D721Med (cell line): ENCODE data around the gene GALR2.

Source experiments
- DNase-seq: peaks from one replicate; pipeline ENCODE4 v3.0.0; 2011; ENCODE audit warnings: low spot score; ENCODE audit not compliant: insufficient read length
- FAIRE-seq: peaks from 2 replicates; lab custom pipeline; 2011; peaks lifted over from hg19 to GRCh38; lab: Jason Lieb, UNC
- TF ChIP-seq, protein P1 (sequence below): IDR thresholded peaks from 2 replicates; pipeline ENCODE4 v1.5.1; 2012; ENCODE audit warnings: mild to moderate bottlenecking, control low read depth; ENCODE audit not compliant: insufficient read depth; ENCODE audit errors: missing control alignments

Gene GALR2

DNA sequence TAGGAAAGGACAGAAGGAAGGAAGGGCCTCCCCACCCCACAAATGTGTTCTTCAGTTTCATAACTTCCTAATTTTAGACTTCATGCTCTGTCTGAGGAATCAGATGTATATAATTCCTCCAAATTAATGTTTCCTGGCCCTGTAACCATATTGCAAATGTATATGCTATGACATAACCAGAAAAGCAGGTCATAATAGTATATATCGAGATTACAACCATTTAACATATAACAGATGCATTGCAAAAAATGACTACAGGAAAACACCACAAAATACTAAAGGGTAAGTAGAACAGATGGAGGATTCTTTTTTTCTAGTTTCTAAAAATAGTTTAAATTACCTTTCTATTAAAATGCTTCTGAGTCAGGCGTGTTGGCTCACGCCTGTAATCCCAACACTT lies 32.1 kb downstream of the GALR2 start:
- FAIRE-seq: no peak

DNA sequence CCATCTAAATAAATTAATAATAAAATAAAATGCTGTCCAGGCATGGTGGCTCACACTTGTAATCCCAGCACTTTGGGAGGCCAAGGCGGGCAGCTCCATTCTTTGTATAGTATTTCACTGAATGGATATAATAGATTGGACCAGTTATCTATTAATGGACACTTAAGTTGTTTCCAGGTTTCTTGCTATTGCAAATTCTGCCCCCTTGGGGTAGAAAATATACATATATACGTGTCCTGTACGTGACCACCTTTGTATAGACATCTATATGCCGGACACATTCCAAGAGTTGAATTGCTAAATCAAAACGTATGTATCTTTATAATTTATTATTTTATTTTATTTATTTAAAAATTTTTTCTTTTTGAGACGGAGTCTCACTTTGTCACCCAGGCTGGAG lies 32.9 kb downstream of the GALR2 start:
- no peak for FAIRE-seq
- no peak for DNase-seq
- TF ChIP-seq, protein P1, sequence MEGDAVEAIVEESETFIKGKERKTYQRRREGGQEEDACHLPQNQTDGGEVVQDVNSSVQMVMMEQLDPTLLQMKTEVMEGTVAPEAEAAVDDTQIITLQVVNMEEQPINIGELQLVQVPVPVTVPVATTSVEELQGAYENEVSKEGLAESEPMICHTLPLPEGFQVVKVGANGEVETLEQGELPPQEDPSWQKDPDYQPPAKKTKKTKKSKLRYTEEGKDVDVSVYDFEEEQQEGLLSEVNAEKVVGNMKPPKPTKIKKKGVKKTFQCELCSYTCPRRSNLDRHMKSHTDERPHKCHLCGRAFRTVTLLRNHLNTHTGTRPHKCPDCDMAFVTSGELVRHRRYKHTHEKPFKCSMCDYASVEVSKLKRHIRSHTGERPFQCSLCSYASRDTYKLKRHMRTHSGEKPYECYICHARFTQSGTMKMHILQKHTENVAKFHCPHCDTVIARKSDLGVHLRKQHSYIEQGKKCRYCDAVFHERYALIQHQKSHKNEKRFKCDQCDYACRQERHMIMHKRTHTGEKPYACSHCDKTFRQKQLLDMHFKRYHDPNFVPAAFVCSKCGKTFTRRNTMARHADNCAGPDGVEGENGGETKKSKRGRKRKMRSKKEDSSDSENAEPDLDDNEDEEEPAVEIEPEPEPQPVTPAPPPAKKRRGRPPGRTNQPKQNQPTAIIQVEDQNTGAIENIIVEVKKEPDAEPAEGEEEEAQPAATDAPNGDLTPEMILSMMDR: peak; percentile 33

More for the DNA sequence above, 32.1 kb downstream of the GALR2 start:
- TF ChIP-seq, protein P1: no peak
- DNase-seq: no peak

DNA sequence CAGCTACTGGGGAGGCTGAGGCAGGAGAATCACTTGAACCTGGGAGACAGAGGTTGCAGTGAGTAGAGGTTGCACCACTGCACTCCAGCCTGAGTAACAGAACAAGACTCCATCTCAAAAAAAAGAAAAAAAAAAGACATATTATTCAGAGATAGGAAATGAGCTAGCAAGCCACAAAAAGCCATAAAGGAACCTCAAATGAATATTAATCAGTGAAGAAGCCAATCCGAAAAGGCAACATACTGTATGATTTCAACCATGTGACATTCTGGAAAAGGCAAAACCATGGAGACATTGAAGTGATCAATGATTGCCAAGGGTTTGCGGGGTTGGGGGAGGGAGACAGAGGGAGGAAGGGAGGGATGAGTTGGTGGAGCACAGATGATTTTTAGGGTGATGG lies 37.4 kb downstream of the GALR2 start:
- TF ChIP-seq, protein P1: no peak
- DNase-seq: no peak
- FAIRE-seq: no peak

DNA sequence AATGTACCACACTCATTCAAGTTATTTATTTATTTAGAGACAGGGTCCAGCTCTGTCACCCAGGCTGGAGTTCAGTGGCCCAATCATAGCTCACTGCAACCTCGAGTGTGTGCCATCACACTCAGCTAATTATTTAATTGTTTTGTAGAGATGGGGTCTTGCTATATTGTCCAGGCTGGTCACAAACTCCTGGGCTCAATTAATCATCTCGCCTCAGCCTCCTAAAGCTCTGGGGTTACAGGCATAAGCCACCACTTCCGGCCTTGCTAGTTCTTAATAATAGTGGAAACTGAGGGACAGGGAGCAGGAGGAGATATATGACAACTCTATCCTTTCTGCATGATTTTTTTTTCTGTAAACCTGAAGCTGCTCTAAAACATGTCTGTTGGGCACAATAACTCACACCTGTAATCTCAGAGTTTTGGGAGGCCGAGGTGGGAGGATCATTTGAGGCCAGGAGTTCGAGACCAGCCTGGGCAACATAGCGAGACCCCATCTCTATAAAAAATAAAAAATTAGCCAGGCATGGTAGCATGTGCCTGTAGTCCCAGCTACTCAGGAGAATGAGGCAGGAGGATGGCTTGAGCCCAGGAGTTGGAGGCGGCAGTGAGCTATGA lies 40.7 kb downstream of the GALR2 start:
- FAIRE-seq: no peak
- DNase-seq: no peak
- TF ChIP-seq, protein P1: no peak

DNA sequence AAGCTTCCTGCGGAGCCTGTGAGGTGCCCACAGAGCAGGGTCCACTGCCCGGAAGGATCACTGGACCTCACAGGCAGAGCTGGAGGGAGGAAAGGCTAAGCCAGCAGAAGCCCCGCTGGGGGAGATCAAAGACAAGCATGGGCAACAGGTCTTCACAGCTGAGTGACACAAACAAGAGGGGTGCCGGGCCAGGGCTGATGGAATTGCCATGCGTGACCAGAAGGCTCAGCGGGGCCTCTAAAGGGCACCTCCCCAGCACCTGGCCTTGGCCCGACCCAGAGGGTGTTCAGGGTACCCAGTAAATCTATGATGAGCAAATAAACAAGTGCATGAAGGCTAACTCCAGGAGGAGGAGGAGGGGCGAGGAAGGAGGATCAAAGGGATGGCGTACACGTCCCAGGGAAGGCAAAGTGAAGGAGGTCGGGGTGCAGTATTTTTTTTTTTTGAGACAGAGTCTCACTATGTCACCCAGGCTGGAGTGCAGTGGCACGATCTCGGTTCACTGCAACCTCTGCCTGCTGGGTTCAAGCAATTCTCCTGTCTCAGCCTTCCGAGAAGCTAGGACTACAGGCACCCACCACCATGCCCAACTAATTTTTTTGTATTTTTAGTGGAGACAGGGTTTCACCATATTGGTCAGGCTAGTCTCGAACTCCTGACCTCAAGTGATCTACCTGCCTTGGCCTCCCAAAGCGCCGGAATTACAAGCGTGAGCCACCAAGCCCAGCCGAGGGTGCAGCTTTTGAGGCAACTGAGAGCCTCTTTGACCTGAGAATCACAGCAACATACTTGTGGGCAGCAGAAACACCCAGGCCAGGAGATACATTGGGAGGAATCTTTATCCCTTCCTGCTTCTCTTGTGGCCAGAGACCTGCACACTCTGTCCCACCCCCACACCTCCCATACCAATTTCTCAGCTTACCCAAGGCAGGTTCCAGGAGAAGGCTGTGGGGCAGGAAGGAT lies 45.1 kb downstream of the GALR2 start:
- no peak for DNase-seq
- FAIRE-seq: no peak
- TF ChIP-seq, protein P1: no peak

DNA sequence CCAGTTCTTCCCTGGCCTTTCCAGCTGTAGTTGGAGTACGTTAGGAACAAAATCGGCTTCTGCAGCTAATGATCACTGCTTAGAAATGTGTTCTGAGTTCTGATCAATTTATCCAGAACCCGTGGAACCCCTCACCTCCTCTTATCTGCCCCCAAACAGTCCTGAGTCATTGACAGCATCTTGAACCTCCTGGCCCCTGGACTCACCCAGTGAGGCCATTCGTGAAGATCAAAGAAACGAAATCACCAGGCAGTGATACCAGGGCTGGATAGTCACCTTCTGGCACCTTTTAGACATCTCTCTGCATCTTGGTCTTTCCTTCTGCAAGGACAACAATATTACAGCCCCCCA lies 46.1 kb downstream of the GALR2 start:
- FAIRE-seq (no peak), DNase-seq (no peak)
- TF ChIP-seq, protein P1: no peak
